Body of pancreas (tissue), 4 donors: ENCODE data around the gene IL31RA. TPM values are rescaled to one million over a fixed set of nuclear protein-coding genes. Genes with fewer than 3 reads are reported as not detected.

Experiments used
- ATAC-seq: fragments of 150-250 bp; one replicate; pipeline ENCODE4 v1.9.1; 2016
- DNase-seq, 4 donors: peaks; one replicate each; pipeline ENCODE4 v3.0.0-alpha.2; 2019
- H3K27ac ChIP-seq, 4 donors: fragments of 200-600 bp; sonication (generic); 1 replicate in 3 of 4; 2 replicates in 1 of 4; pipeline versions ENCODE4 v1.5.1 to v1.6.1; 2016 to 2019; ENCODE audit warnings: mild to moderate bottlenecking in 1 of 4, mixed read lengths in 1 of 4, moderate library complexity in 1 of 4
- H3K27me3 ChIP-seq, 2 donors: fragments of 200-600 bp; sonication (generic); one replicate each; pipeline ENCODE4 v1.6.0; 2016; ENCODE audit warnings: mild to moderate bottlenecking in 1 of 2
- H3K36me3 ChIP-seq, 2 donors: fragments of 200-600 bp; sonication (generic); replicated peaks in 1 of 2; 2 replicates each; pipeline ENCODE4 v1.5.1; 2016; ENCODE audit warnings: low read depth in 2 of 2; ENCODE audit not compliant: insufficient read depth in 1 of 2
- H3K4me1 ChIP-seq: fragments of 200-600 bp; sonication (generic); one replicate; pipeline ENCODE4 v1.6.0; 2016
- H3K4me3 ChIP-seq, 2 donors: fragments of 200-600 bp; sonication (generic); 1 replicate in 1 of 2; 2 replicates in 1 of 2; pipeline ENCODE4 v1.5.1; 2016 to 2019
- H3K9me3 ChIP-seq, 3 donors: fragments of 200-600 bp; sonication (generic); 1 replicate in 2 of 3; 2 replicates in 1 of 3; pipeline ENCODE4 v1.5.1; 2016
- POLR2A ChIP-seq, 3 donors: fragments of 450-650 bp; IDR thresholded peaks; one replicate each; pipeline ENCODE4 v1.6.1; 2016; ENCODE audit warnings: antibody characterized with exemption in 3 of 3, mild to moderate bottlenecking in 2 of 3
- WGBS, 2 donors: methylation state at CpG; one replicate each; pipeline ENCODE4 v1.1.5; 2017; 5-methylcytosine and 5-hydroxymethylcytosine counted together
- intact Hi-C: fragments of 100-400 bp; cut with DNase I; formaldehyde crosslinking; loops from one replicate; pipeline ENCODE4 v1.15.1; 2023
- total RNA-seq, 2 donors: library from RNA; depleted of rRNA; stranded (reverse); fragments of >200 nt; gene quantifications; one replicate each; pipeline ENCODE4 v1.1.0, GENCODE V29; 2016
- TF ChIP-seq, protein P1 (sequence below), 7 experiments: fragments of 450-650 bp in 4 of 7; fragments of 200-600 bp in 3 of 7; sonication (generic) in 3 of 7; IDR thresholded peaks; one replicate each; pipeline ENCODE4 v1.5.1; 2016 to 2019; ENCODE audit warnings: antibody characterized with exemption in 7 of 7

IL31RA gene
- total RNA-seq, 2 donors from 2014 or later = not detected

GRCh38 chr5:55836191-55836590 lies 15.0 kb upstream of the IL31RA start:
- ATAC-seq = no peak
- no peak for DNase-seq
- H3K27me3 ChIP-seq = no peaks in the 10 kb centered on the region
- no peaks in the 10 kb centered on the region for H3K4me1 ChIP-seq
- no peaks in the 10 kb centered on the region for H3K9me3 ChIP-seq
- 82 to 88% methylated on average over 1 of the region's 1 CpG for WGBS, 2 donors
- intact Hi-C loops = no loop called here
- no peak overlapping the region for H3K27ac ChIP-seq
- H3K36me3 ChIP-seq = no peaks in the 10 kb centered on the region
- H3K4me3 ChIP-seq = no peak overlapping the region
- TF ChIP-seq, protein P1, sequence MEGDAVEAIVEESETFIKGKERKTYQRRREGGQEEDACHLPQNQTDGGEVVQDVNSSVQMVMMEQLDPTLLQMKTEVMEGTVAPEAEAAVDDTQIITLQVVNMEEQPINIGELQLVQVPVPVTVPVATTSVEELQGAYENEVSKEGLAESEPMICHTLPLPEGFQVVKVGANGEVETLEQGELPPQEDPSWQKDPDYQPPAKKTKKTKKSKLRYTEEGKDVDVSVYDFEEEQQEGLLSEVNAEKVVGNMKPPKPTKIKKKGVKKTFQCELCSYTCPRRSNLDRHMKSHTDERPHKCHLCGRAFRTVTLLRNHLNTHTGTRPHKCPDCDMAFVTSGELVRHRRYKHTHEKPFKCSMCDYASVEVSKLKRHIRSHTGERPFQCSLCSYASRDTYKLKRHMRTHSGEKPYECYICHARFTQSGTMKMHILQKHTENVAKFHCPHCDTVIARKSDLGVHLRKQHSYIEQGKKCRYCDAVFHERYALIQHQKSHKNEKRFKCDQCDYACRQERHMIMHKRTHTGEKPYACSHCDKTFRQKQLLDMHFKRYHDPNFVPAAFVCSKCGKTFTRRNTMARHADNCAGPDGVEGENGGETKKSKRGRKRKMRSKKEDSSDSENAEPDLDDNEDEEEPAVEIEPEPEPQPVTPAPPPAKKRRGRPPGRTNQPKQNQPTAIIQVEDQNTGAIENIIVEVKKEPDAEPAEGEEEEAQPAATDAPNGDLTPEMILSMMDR (IDR thresholded peaks at IDR 0.05) = no peak
- no peak for TF ChIP-seq POLR2A (IDR thresholded peaks at IDR 0.05)

DNA sequence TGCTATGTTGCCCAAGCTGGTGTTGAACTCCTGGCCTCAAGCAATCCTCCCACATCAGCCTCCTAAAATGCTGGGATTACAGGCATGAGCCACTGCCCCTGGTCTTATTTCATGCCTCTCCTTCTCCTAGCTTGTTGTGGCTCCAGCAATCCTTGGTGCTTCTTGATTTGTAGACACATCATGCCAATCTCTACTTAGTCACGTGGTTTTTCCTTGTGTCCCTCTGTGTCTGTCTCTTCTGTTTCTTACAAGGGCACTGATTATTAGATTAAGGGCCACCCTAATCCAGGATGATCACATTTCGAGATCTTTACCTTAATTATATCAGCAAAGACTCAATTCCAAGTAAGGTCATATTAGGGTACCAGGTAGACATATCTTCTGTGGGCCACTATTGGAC lies 9.2 kb upstream of the IL31RA start:
- Histone ChIP-seq H3K36me3 (no peaks in the 10 kb centered on the region), H3K4me3 (no peak overlapping the region), H3K27ac (no peak overlapping the region), H3K9me3 (no peaks in the 10 kb centered on the region), H3K27me3 (no peaks in the 10 kb centered on the region), H3K4me1 (no peaks in the 10 kb centered on the region)
- ATAC-seq = no peak
- no peak for DNase-seq
- intact Hi-C loops = no loop called here
- TF ChIP-seq, protein P1 (IDR thresholded peaks at IDR 0.05) = no peak
- TF ChIP-seq POLR2A (IDR thresholded peaks at IDR 0.05) = no peak
- WGBS, 2 donors = 80 to 95% methylated on average over 2 of the region's 2 CpGs

DNA sequence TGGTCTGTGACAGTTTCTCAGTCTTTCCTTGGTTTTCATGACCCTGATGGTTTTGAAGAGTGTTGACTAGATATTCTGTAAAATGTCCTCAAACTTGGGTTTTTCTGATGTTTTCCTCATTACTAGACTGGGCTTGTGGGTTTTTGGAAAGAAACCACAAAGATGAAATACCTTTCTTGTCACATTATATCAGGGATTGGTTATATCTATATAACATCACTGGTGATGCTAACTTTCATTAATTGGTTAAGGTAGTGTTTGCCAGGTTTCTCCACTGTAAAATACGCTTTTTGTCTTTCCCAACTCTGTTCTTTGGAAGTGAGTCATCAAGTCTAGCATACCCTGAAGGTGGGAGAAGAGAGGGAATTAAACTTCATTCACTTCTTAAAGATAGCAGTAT lies 3.3 kb upstream of the IL31RA start:
- ATAC-seq = no peak
- 80 to 88% methylated on average over 1 of the region's 1 CpG for WGBS, 2 donors
- H3K9me3 ChIP-seq = no peaks in the 10 kb centered on the region
- intact Hi-C loops = no loop called here
- H3K27me3 ChIP-seq = peaks cover 0 to 4% of the 10 kb centered on the region in 2 donors
- no peak overlapping the region for H3K4me3 ChIP-seq
- no peaks in the 10 kb centered on the region for H3K36me3 ChIP-seq
- no peaks in the 10 kb centered on the region for H3K4me1 ChIP-seq
- H3K27ac ChIP-seq = no peak overlapping the region
- TF ChIP-seq, protein P1 (IDR thresholded peaks at IDR 0.05) = no peak
- TF ChIP-seq POLR2A (IDR thresholded peaks at IDR 0.05) = no peak
- DNase-seq = no peak

DNA sequence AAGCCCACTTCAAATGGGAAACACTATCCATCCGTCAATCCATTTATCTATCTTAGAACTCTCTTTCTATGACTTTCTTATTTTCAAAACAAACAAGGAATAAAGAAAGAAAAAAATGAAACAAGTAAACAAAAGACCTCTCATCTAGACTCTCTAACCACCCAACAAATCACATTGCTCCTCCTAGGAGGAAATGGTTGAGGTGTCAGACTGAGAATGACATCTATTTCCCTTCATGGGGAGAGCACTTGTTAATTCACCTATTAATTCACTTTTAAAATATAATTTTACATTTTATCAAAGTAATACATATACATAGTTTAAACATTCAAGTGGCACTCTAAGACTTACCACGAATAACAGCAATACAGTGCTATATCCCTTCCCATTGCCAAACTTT lies 2.4 kb upstream of the IL31RA start:
- no peak for DNase-seq
- TF ChIP-seq, protein P1 (IDR thresholded peaks at IDR 0.05) = no peak
- no peak for TF ChIP-seq POLR2A (IDR thresholded peaks at IDR 0.05)
- no peak for ATAC-seq
- H3K4me1 ChIP-seq = no peaks in the 10 kb centered on the region
- no peaks in the 10 kb centered on the region for H3K9me3 ChIP-seq
- H3K27me3 ChIP-seq = peaks cover 0 to 4% of the 10 kb centered on the region in 2 donors
- H3K4me3 ChIP-seq = no peak overlapping the region
- no peaks in the 10 kb centered on the region for H3K36me3 ChIP-seq
- intact Hi-C loops = no loop called here
- WGBS, 2 donors = 74 to 78% methylated on average over 2 of the region's 2 CpGs
- no peak overlapping the region for H3K27ac ChIP-seq

- intact Hi-C loops = no loop called here
- Histone ChIP-seq H3K9me3 (no peaks in the 10 kb centered on the region), H3K4me3 (no peak overlapping the region), H3K4me1 (no peaks in the 10 kb centered on the region), H3K27ac (no peak overlapping the region), H3K27me3 (peaks cover 0 to 4% of the 10 kb centered on the region in 2 donors), H3K36me3 (no peaks in the 10 kb centered on the region)
- DNase-seq (no peak), ATAC-seq (no peak)
- no peak for TF ChIP-seq POLR2A (IDR thresholded peaks at IDR 0.05)
- TF ChIP-seq, protein P1 (IDR thresholded peaks at IDR 0.05) = no peak
- WGBS, 2 donors = 78 to 88% methylated on average over 2 of the region's 2 CpGs
Measured at GRCh38 chr5:55851675-55851979, 470 bp downstream of the IL31RA start.
